Astrocyte of the cerebellum (primary cell): Measurements from ENCODE around the gene PIM3.

Experiments used
- DNase-seq: peaks from one replicate; pipeline ENCODE4 v3.0.0-alpha.2; 2011; ENCODE audit warnings: low read depth
- H3K4me3 ChIP-seq: 2 replicates; pipeline ENCODE4 v1.5.1; 2011; ENCODE audit warnings: mild to moderate bottlenecking, low read depth, low read length, moderate library complexity
- in situ Hi-C: cut with HindIII; loops from 2 replicates; pipeline ENCODE4 v1.10.0; 2017; ENCODE audit warnings: low sequenced_read_pairs
- TF ChIP-seq, protein P1 (sequence below): IDR thresholded peaks from 2 replicates; pipeline ENCODE4 v1.5.1; 2012; ENCODE audit warnings: low read length, low read depth, moderate library complexity, mild to moderate bottlenecking; ENCODE audit errors: missing control alignments

Gene PIM3

DNA sequence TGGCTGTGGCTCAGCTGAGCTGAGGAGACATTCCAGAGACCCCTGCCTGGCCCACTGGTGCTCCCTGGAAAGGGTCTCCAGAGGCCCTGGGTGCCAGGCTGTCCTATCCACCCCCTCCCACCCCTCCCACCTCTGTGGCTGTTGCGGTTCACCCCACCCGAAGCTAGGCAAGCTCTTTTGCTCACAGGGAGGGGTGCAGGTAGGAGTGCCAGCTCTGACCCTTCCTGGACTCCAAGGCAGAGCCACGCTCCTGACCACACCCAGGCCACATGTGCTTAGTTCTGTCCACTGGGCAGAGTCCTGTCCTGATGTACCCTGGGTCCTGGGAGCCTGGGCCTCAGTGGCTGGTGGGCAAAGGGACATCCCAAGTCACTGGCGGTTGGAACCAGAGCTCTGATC, 35.5 kb downstream of the PIM3 start:
- TF ChIP-seq, protein P1, sequence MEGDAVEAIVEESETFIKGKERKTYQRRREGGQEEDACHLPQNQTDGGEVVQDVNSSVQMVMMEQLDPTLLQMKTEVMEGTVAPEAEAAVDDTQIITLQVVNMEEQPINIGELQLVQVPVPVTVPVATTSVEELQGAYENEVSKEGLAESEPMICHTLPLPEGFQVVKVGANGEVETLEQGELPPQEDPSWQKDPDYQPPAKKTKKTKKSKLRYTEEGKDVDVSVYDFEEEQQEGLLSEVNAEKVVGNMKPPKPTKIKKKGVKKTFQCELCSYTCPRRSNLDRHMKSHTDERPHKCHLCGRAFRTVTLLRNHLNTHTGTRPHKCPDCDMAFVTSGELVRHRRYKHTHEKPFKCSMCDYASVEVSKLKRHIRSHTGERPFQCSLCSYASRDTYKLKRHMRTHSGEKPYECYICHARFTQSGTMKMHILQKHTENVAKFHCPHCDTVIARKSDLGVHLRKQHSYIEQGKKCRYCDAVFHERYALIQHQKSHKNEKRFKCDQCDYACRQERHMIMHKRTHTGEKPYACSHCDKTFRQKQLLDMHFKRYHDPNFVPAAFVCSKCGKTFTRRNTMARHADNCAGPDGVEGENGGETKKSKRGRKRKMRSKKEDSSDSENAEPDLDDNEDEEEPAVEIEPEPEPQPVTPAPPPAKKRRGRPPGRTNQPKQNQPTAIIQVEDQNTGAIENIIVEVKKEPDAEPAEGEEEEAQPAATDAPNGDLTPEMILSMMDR, result no peak
- DNase-seq, result no peak
- in situ Hi-C loops, result no loop called here
- no peak overlapping the region for H3K4me3 ChIP-seq

DNA sequence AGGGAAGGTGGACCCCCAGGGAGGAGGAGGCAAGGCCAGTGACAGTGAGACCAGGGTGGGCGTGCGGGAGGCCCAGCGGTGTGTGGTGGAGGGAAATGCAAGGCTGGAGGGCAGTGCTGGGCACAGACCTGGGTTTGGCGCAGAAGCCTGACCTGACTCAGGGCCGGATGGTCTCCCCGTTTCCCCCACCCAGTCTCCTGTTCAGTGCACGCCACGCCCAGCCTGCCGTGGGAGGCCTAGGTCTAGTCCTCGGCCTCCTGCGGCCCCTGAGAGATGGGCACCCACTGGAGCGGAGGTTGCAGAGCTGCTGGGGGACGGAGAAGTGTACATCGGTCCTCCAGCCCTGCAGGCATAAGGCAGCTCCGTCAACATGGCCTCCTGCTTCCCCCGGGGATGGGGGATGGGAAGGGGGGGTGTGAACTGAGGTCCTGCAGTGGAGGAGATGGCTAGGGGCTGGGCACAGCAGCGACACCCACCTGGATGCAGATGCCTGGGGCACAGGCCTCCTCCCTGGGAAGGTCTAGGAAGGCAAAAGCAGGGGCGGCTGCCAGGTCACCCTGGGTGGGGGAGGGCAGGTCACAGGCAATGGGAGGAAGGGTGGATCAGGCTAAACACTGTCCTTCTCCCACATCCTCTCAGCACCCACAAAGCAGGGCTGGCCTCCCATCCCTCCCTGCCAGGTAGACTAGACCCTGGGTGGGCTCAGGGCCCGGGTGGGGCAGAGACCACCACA, 36.1 kb downstream of the PIM3 start:
- in situ Hi-C loops, result no loop called here
- TF ChIP-seq, protein P1, result no peak
- no peak overlapping the region for H3K4me3 ChIP-seq
- DNase-seq, result no peak

DNA sequence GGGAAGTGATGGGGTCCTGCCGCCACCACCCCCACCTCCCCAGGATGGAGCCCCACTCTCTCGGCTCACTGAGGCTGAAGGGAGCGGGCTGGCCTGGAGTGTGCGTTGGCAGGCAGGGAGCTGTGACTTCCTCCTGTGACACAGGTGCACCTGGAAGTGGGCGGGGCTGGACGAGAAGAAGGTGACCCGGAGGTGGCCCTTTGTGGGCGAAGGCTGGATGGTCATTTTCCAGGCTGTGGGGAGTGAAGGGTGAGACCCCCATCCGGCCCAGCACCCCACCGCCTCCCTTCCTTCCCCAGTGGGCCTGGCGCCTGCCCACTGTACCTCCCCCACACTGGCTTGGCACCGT, 36.7 kb downstream of the PIM3 start:
- no peak for DNase-seq
- no peak overlapping the region for H3K4me3 ChIP-seq
- in situ Hi-C loops, result no loop called here
- TF ChIP-seq, protein P1, result no peak

DNA sequence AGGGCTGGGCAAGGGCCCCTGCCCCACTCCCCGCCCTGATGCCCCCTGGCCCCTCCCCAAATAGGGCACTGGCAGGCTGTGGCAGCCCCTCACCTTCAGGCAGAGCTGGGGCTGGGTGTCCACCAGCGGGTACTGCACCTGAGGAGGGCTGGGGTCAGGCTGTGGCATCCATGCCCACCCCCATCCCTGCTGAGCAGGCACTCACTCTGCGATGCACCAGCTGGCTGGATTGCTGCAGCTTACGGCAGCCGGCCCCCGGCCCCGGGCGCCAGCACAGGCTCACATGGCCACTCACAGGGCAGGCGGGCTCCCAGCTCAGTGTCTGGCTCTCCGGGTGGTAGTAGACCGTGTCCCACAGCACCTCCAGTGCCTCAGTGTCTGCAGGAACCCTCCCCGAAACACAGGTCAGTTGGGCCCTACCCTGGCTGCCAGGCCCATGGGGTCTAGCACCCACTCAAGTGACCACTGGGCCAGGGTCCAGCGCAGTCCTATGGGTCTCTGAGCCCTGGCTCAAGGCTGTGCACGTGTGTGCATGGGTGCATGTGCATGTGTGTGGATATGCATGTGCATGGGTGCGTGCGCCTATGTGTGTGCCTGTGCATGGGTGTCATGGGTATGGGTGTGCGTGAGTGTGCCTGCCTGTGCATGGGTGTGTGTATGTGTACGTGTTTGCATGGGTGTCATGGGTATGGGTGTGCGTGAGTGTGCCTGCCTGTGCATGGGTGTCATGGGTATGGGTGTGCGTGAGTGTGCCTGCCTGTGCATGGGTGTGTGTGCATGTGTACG, 37.6 kb downstream of the PIM3 start:
- TF ChIP-seq, protein P1, result no peak
- in situ Hi-C loops, result no loop called here
- H3K4me3 ChIP-seq, result no peak overlapping the region
- no peak for DNase-seq

DNA sequence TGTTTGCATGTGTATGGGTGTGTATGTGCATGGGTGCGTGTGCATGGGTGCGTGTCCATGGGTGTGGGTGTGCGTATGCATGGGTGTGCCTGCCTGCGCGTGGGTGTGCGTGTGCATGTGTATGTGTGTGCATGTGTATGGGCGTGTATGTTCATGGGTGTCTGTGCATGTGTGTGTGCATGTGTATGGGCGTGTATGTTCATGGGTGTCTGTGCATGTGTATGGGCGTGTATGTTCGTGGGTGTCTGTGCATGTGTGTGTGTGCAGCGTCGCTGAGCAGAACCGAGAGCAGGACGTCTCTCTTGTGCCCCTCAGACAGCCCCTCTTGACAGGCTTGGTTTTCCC, 38.1 kb downstream of the PIM3 start:
- DNase-seq, result no peak
- TF ChIP-seq, protein P1, result no peak
- no peak overlapping the region for H3K4me3 ChIP-seq
- in situ Hi-C loops, result no loop called here

DNA sequence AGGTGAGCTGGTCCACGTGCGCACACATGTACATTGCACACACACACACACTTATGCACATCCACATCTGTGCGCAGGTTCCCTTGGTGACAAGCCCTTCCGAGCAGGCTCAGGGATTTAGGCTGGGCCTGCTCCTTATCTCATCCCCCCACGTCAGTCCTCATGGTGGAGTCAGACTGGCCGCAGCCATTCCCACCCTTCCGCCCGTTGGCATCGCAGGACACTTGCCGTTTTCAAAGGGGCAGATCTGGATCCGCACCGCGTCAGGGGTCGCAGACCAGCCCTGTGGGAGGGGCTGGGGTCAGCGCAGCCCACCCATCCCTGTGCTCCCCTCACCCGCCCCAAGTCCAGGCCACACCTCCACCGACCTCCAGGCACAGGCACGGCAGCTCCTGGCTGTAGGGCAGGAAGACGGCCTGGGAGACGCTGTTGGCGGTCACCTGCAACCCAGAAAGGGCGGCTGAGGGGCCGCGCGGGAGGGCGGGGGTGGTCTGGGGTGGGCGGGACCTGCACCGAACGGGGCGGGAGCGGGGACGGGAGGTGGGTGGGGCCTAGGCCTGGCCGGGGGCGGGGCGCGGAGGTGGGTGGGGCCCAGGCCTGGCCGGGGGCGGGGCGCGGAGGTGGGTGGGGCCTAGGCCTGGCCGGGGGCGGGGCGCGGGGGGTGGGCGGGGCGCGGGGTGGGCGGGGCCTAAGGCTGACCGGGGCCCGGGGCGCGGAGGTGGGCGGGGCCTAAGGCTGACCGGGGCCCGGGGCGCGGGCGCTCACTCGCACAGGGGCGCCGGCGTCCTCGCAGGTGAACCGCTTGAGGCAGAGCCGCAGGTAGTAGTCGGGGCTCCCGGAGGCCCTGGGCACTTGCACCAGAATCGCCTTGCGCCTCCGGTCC, 38.7 kb downstream of the PIM3 start:
- DNase-seq, result no peak
- TF ChIP-seq, protein P1, result no peak
- H3K4me3 ChIP-seq, result no peak overlapping the region

More for the DNA sequence above, 38.7 kb downstream of the PIM3 start:
- in situ Hi-C loops, result no loop called here
